Measurements from ENCODE around the gene THAP10. TPM values are rescaled to one million over a fixed set of nuclear protein-coding genes. Genes with fewer than 3 reads are reported as not detected.

Gene THAP10
- total RNA-seq, 1 experiment from 2014 or later, result 5.9 TPM

- TF ChIP-seq EZH2 (IDR thresholded peaks at IDR 0.05; ENCODE audit: low read length, unreplicated experiment), result no peak
- TF ChIP-seq CTCF (conservative IDR thresholded peaks at IDR 0.05; ENCODE audit: low read depth, low read length), result no peak
- no peak for TF ChIP-seq EZH2phosphoT487 (IDR thresholded peaks at IDR 0.05; ENCODE audit: borderline replicate concordance, low read length)
- ChIA-PET CTCF (no interaction called here), POLR2A (ENCODE audit: unreplicated experiment) (no interaction called here)
- ATAC-seq (no peak), DNase-seq (no peak)
- Histone ChIP-seq H3F3A (ENCODE audit: low read length, unreplicated experiment) (no peaks in the 10 kb centered on the region), H3K27me3 (ENCODE audit: low read length) (no peaks in the 10 kb centered on the region), H3K9me2 (replicated peaks; ENCODE audit: low read length) (no peaks in the 10 kb centered on the region), H3K4me2 (ENCODE audit: low read length) (no peak overlapping the region), H3K9ac (ENCODE audit: low read length) (no peak overlapping the region), H3K4me3 (ENCODE audit: low read length) (no peak overlapping the region), H4K20me1 (ENCODE audit: low read length) (no peaks in the 10 kb centered on the region), H3K9me3 (ENCODE audit: low read length) (no peaks in the 10 kb centered on the region), H3K27ac (ENCODE audit: low read length) (no peak overlapping the region), H2AFZ (ENCODE audit: low read length) (no peak overlapping the region), H3K36me3 (ENCODE audit: low read depth, low read length) (no peaks in the 10 kb centered on the region), H3K4me1 (ENCODE audit: insufficient read depth, low read length) (no peaks in the 10 kb centered on the region), H3K79me2 (ENCODE audit: low read length) (no peaks in the 10 kb centered on the region)
- no TSS peak for BruUV-seq (replicated peaks)
- intact Hi-C loops (cut with micrococcal nuclease), result loop anchor here (10.0 kb wide), 1 partner anchor 59 kb away; no protein-coding TSS in a partner anchor
Observed at GRCh38 chr15:70935631-70936030, 43.4 kb upstream of the THAP10 start.

GRCh38 chr15:70933411-70933810, 41.2 kb upstream of the THAP10 start:
- ChIA-PET CTCF (no interaction called here), POLR2A (ENCODE audit: unreplicated experiment) (no interaction called here)
- no TSS peak for BruUV-seq (replicated peaks)

More at GRCh38 chr15:70933411-70933810, 41.2 kb upstream of the THAP10 start:
- Histone ChIP-seq H3F3A (ENCODE audit: low read length, unreplicated experiment) (no peaks in the 10 kb centered on the region), H3K4me3 (ENCODE audit: low read length) (no peak overlapping the region), H2AFZ (ENCODE audit: low read length) (no peak overlapping the region), H4K20me1 (ENCODE audit: low read length) (no peaks in the 10 kb centered on the region), H3K27me3 (ENCODE audit: low read length) (no peaks in the 10 kb centered on the region), H3K36me3 (ENCODE audit: low read depth, low read length) (no peaks in the 10 kb centered on the region), H3K9ac (ENCODE audit: low read length) (no peak overlapping the region), H3K27ac (ENCODE audit: low read length) (no peak overlapping the region), H3K9me3 (ENCODE audit: low read length) (no peaks in the 10 kb centered on the region), H3K4me2 (ENCODE audit: low read length) (no peak overlapping the region), H3K9me2 (replicated peaks; ENCODE audit: low read length) (no peaks in the 10 kb centered on the region), H3K4me1 (ENCODE audit: insufficient read depth, low read length) (no peaks in the 10 kb centered on the region), H3K79me2 (ENCODE audit: low read length) (no peaks in the 10 kb centered on the region)
- no peak for DNase-seq
- TF ChIP-seq EZH2 (IDR thresholded peaks at IDR 0.05; ENCODE audit: low read length, unreplicated experiment) (no peak), CTCF (conservative IDR thresholded peaks at IDR 0.05; ENCODE audit: low read depth, low read length) (no peak), EZH2phosphoT487 (IDR thresholded peaks at IDR 0.05; ENCODE audit: borderline replicate concordance, low read length) (no peak)
- ATAC-seq, result no peak
- intact Hi-C loops (cut with micrococcal nuclease), result loop anchor here (10.0 kb wide), 1 partner anchor 61 kb away; no protein-coding TSS in a partner anchor
